Fibroblast of lung (primary cell): ENCODE results near the gene EEF1AKMT3. TPM values are rescaled to one million over a fixed set of nuclear protein-coding genes. Genes with fewer than 3 reads are reported as not detected.

ENCODE experiments used
- DNase-seq, 2 donors: peaks; one replicate each; pipeline versions ENCODE4 v3.0.0 to v3.0.0-alpha.2; 2010; ENCODE audit warnings: low read depth in 2 of 2
- H2AFZ ChIP-seq: 2 replicates; pipeline ENCODE4 v1.5.1; 2012; ENCODE audit warnings: low read length, control low read depth, inconsistent platforms
- H3K27ac ChIP-seq: 2 replicates; pipeline ENCODE4 v1.5.1; 2011; ENCODE audit warnings: low read length, control low read depth; ENCODE audit not compliant: insufficient read depth
- H3K27me3 ChIP-seq: 2 replicates; pipeline ENCODE4 v1.5.1; 2011; ENCODE audit warnings: mild to moderate bottlenecking, low read length; ENCODE audit not compliant: control insufficient read depth, insufficient read depth
- H3K36me3 ChIP-seq: 2 replicates; pipeline ENCODE4 v1.5.1; 2011; ENCODE audit warnings: low read length; ENCODE audit not compliant: control insufficient read depth, insufficient read depth
- H3K4me1 ChIP-seq: 2 replicates; pipeline ENCODE4 v1.5.1; 2011; ENCODE audit warnings: low read length; ENCODE audit not compliant: control insufficient read depth, insufficient read depth; ENCODE audit errors: extremely low read depth
- H3K4me2 ChIP-seq: 2 replicates; pipeline ENCODE4 v1.5.1; 2011; ENCODE audit warnings: low read length, control low read depth; ENCODE audit not compliant: insufficient read depth; ENCODE audit errors: extremely low read depth
- H3K4me3 ChIP-seq, 4 experiments: fragments of 200-600 bp in 1 of 4; sonication (generic) in 1 of 4; replicated peaks in 1 of 4; 2 replicates each; pipeline ENCODE4 v1.5.1; 2011 to 2016; ENCODE audit warnings: low read length in 4 of 4, low read depth in 3 of 4, mild to moderate bottlenecking in 3 of 4, control low read depth in 2 of 4, inconsistent platforms in 1 of 4, mixed read lengths in 1 of 4; ENCODE audit not compliant: insufficient read depth in 1 of 4; ENCODE audit errors: control extremely low read depth in 1 of 4
- H3K79me2 ChIP-seq: 2 replicates; pipeline ENCODE4 v1.5.1; 2012; ENCODE audit warnings: mild to moderate bottlenecking, low read length, inconsistent platforms; ENCODE audit not compliant: control insufficient read depth, insufficient read depth
- H3K9ac ChIP-seq: 2 replicates; pipeline ENCODE4 v1.5.1; 2011; ENCODE audit warnings: mild to moderate bottlenecking, low read length, control low read depth; ENCODE audit not compliant: insufficient read depth
- H3K9me3 ChIP-seq: 2 replicates; pipeline ENCODE4 v1.5.1; 2012; ENCODE audit warnings: low read depth, low read length; ENCODE audit not compliant: control insufficient read depth, insufficient read depth
- H4K20me1 ChIP-seq: 2 replicates; pipeline ENCODE4 v1.5.1; 2011; ENCODE audit warnings: low read length; ENCODE audit not compliant: control insufficient read depth, insufficient read depth; ENCODE audit errors: extremely low read depth
- CTCF ChIP-seq, 2 donors: IDR thresholded peaks in 1 of 2; conservative IDR thresholded peaks in 1 of 2; 1 replicate in 1 of 2; 2 replicates in 1 of 2; pipeline ENCODE4 v1.5.1; 2011 to 2012; ENCODE audit warnings: low read length in 2 of 2, control low read depth in 1 of 2, inconsistent platforms in 1 of 2, low read depth in 1 of 2, mild to moderate bottlenecking in 1 of 2
- EZH2 ChIP-seq: IDR thresholded peaks from 2 replicates; pipeline ENCODE4 v1.5.1; 2012; ENCODE audit warnings: low read length, control low read depth, mild to moderate bottlenecking; ENCODE audit errors: missing control alignments
- polyA plus RNA-seq, 2 donors: library from polyadenylated mRNA; depleted of rRNA in 1 of 2; stranded (reverse) in 1 of 2; unstranded in 1 of 2; fragments of >200 nt; gene quantifications; 2 replicates each; pipeline ENCODE4 v1.2.1, GENCODE V29; 2011 to 2012; ENCODE audit warnings: missing spikeins in 1 of 2
- total RNA-seq: library from RNA; depleted of rRNA; stranded (reverse); fragments of >200 nt; gene quantifications from 2 replicates; pipeline ENCODE4 v1.2.1, GENCODE V29; 2014

The EEF1AKMT3 gene
- total and polyA plus RNA-seq, 2 donors (not counting 1 experiment from before 2014, with no cell fraction given), result 8.9 to 11.9 TPM

DNA sequence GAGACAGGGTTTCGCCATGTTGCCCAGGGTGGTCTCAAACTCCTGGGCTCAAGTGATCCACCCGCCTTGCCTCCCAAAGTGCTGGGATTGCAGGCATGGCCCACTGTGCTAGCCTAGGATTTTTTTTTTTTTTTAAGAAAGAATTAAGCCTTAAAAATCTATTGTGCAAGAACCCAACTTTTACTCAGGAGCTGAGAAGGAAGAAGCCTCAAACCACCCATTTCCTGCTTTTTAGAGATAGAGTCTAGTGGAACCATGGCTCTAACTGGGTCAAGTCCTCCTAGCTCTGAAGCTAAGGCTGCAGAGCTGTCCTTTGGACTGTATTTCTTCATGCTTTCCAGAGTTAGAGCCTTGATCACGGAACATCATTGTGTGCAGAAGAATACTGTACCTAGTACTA, 8.8 kb downstream of the EEF1AKMT3 start:
- no peaks in the 10 kb centered on the region for H4K20me1 ChIP-seq
- H2AFZ ChIP-seq, result no peak overlapping the region
- no peaks in the 10 kb centered on the region for H3K4me1 ChIP-seq
- H3K4me2 ChIP-seq, result no peak overlapping the region
- H3K9me3 ChIP-seq, result no peaks in the 10 kb centered on the region
- no peak overlapping the region for H3K27ac ChIP-seq
- no peak for DNase-seq
- peaks cover 16% of the 10 kb centered on the region for H3K79me2 ChIP-seq
- no peaks in the 10 kb centered on the region for H3K27me3 ChIP-seq
- no peak overlapping the region for H3K9ac ChIP-seq
- H3K4me3 ChIP-seq, result no peak overlapping the region
- TF ChIP-seq CTCF (conservative IDR thresholded peaks at IDR 0.05 in 1 of 2, IDR thresholded peaks at IDR 0.05 in 1 of 2; ENCODE audit: low read depth in 1 of 2, low read length in 2 of 2) (no peak), EZH2 (no peak)
- peaks cover 1% of the 10 kb centered on the region for H3K36me3 ChIP-seq

GRCh38 chr12:57781801-57782200, 9.4 kb downstream of the EEF1AKMT3 start:
- H3K36me3 ChIP-seq, result peaks cover 3% of the 10 kb centered on the region
- no peaks in the 10 kb centered on the region for H3K9me3 ChIP-seq
- TF ChIP-seq CTCF (conservative IDR thresholded peaks at IDR 0.05 in 1 of 2, IDR thresholded peaks at IDR 0.05 in 1 of 2; ENCODE audit: low read depth in 1 of 2, low read length in 2 of 2) (no peak), EZH2 (no peak)

DNA sequence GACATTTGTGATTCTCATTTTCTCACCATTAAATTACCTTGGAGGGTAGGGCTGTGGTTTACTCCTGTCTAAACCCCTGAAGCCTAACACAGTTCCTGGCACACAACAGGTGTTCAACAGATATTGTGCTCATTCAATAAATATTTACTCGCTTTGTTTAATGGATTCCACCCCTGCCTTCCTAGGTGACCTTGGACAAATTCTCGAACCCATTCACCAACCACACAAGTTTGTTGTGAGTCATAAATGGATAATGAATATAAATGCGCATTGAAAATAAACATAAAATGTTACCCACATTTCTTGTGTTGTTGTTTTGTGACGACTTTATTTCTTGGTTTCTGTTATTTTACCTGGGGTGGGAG, 9.8 kb downstream of the EEF1AKMT3 start:
- Histone ChIP-seq H2AFZ (no peak overlapping the region), H3K9ac (no peak overlapping the region), H3K27ac (no peak overlapping the region), H3K4me3 (peak overlapping the region in 1 of 4 experiments; percentile 100), H3K4me1 (no peaks in the 10 kb centered on the region), H3K4me2 (no peak overlapping the region), H3K27me3 (no peaks in the 10 kb centered on the region), H3K79me2 (peaks cover 16% of the 10 kb centered on the region), H4K20me1 (no peaks in the 10 kb centered on the region), H3K36me3 (peaks cover 3% of the 10 kb centered on the region), H3K9me3 (no peaks in the 10 kb centered on the region)
- no peak for TF ChIP-seq EZH2
- no peak for DNase-seq

More at GRCh38 chr12:57781801-57782200, 9.4 kb downstream of the EEF1AKMT3 start:
- Histone ChIP-seq H3K27ac (no peak overlapping the region), H3K4me1 (no peaks in the 10 kb centered on the region), H3K79me2 (peaks cover 16% of the 10 kb centered on the region), H2AFZ (no peak overlapping the region), H3K4me2 (no peak overlapping the region), H3K9ac (no peak overlapping the region), H3K4me3 (no peak overlapping the region), H4K20me1 (no peaks in the 10 kb centered on the region), H3K27me3 (no peaks in the 10 kb centered on the region)
- no peak for DNase-seq
